ENCODE results near the gene ITGA2B. TPM values are rescaled to one million over a fixed set of nuclear protein-coding genes. Genes with fewer than 3 reads are reported as not detected.
"Not testable (repeated sequence)": the region's sequence is repeated elsewhere in the genome, so short reads cannot be mapped to it uniquely, and the experiment has no call there.

The ITGA2B gene
- total RNA-seq, 3 donors from 2014 or later (not counting 1 experiment from before 2014, with no cell fraction given): 8.8 to 32.9 (median 32.6) TPM

- no peak for TF ChIP-seq CTCF (IDR thresholded peaks at IDR 0.05)
- H3K27me3 Mint-ChIP-seq (ENCODE audit: low read depth in 2 of 2): no peaks in the 10 kb centered on the region
- no peak overlapping the region for H3K4me3 Mint-ChIP-seq
- no peaks in the 10 kb centered on the region for H3K9me3 Mint-ChIP-seq
- peaks cover 9% of the 10 kb centered on the region for H3K4me1 ChIP-seq (ENCODE audit: control insufficient read depth, insufficient read depth, low read length)
- DNase-seq (no peak), ATAC-seq (no peak)
- H3K27ac ChIP-seq (ENCODE audit: low read length): no peak overlapping the region
- no peaks in the 10 kb centered on the region for H3K36me3 ChIP-seq (ENCODE audit: control insufficient read depth, insufficient read depth, low read length)
- H3K4me1 Mint-ChIP-seq: peaks cover 5 to 6% of the 10 kb centered on the region in 2 donors
- H3K36me3 Mint-ChIP-seq: no peaks in the 10 kb centered on the region
- intact Hi-C loops (cut with micrococcal nuclease): no loop called here
- WGBS (ENCODE audit: insufficient coverage): 83% methylated on average over 2 of the region's 2 CpGs
- no peaks in the 10 kb centered on the region for H3K9me3 ChIP-seq (ENCODE audit: control insufficient read depth, insufficient read depth, low read length)
- H3K27ac Mint-ChIP-seq: no peak overlapping the region
- H3K27me3 ChIP-seq (ENCODE audit: control insufficient read depth, insufficient read depth, low read length): no peaks in the 10 kb centered on the region
- H3K4me3 ChIP-seq (ENCODE audit: low read length): no peak overlapping the region
Observed at GRCh38 chr17:44334315-44334714, 55.1 kb downstream of the ITGA2B start.

- Histone ChIP-seq H3K9me3 (ENCODE audit: control insufficient read depth, insufficient read depth, low read length) (no peaks in the 10 kb centered on the region), H3K27me3 (ENCODE audit: control insufficient read depth, insufficient read depth, low read length) (no peaks in the 10 kb centered on the region), H3K4me3 (ENCODE audit: low read length) (no peak overlapping the region), H3K27ac (ENCODE audit: low read length) (no peak overlapping the region), H3K36me3 (ENCODE audit: control insufficient read depth, insufficient read depth, low read length) (no peaks in the 10 kb centered on the region), H3K4me1 (ENCODE audit: control insufficient read depth, insufficient read depth, low read length) (peaks cover 9% of the 10 kb centered on the region)
- 72% methylated on average over 4 of the region's 5 CpGs for WGBS (ENCODE audit: insufficient coverage)
- Mint-ChIP-seq H3K4me1 (peaks cover 5 to 6% of the 10 kb centered on the region in 2 donors), H3K9me3 (no peaks in the 10 kb centered on the region), H3K27me3 (ENCODE audit: low read depth in 2 of 2) (no peaks in the 10 kb centered on the region), H3K27ac (no peak overlapping the region), H3K36me3 (no peaks in the 10 kb centered on the region), H3K4me3 (no peak overlapping the region)
- TF ChIP-seq CTCF (IDR thresholded peaks at IDR 0.05): no peak
- ATAC-seq (no peak), DNase-seq (no peak)
- intact Hi-C loops (cut with micrococcal nuclease): no loop called here
Observed at GRCh38 chr17:44333371-44333770, 56.1 kb downstream of the ITGA2B start.

GRCh38 chr17:44331249-44331760 is 58.1 kb downstream of the ITGA2B start:
- Histone ChIP-seq H3K27me3 (ENCODE audit: control insufficient read depth, insufficient read depth, low read length) (no peaks in the 10 kb centered on the region), H3K9me3 (ENCODE audit: control insufficient read depth, insufficient read depth, low read length) (no peaks in the 10 kb centered on the region), H3K36me3 (ENCODE audit: control insufficient read depth, insufficient read depth, low read length) (no peaks in the 10 kb centered on the region), H3K4me3 (ENCODE audit: low read length) (no peak overlapping the region), H3K27ac (ENCODE audit: low read length) (no peak overlapping the region), H3K4me1 (ENCODE audit: control insufficient read depth, insufficient read depth, low read length) (peaks cover 20% of the 10 kb centered on the region)
- peaks cover 6 to 10% of the 10 kb centered on the region in 2 donors for H3K4me1 Mint-ChIP-seq
- no peaks in the 10 kb centered on the region for H3K9me3 Mint-ChIP-seq
- ATAC-seq (peak; percentile 39 to 56 (median 47)), DNase-seq (peak; percentile 57 to 88)
- H3K27me3 Mint-ChIP-seq (ENCODE audit: low read depth in 2 of 2): no peaks in the 10 kb centered on the region
- WGBS (ENCODE audit: insufficient coverage): 15% methylated on average over 7 of the region's 7 CpGs
- no peak overlapping the region for H3K27ac Mint-ChIP-seq
- peak; percentile 81 for TF ChIP-seq CTCF (IDR thresholded peaks at IDR 0.05)
- H3K36me3 Mint-ChIP-seq: no peaks in the 10 kb centered on the region
- intact Hi-C loops (cut with micrococcal nuclease): loop anchor here (1.0 kb wide), 1 partner anchor 121 kb away; no protein-coding TSS in a partner anchor
- no peak overlapping the region for H3K4me3 Mint-ChIP-seq

- WGBS (ENCODE audit: insufficient coverage): 88% methylated on average over 4 of the region's 5 CpGs
- H3K9me3 Mint-ChIP-seq; DNase-seq; H3K36me3 Mint-ChIP-seq; H3K27me3 ChIP-seq (ENCODE audit: control insufficient read depth, insufficient read depth, low read length); H3K27me3 Mint-ChIP-seq (ENCODE audit: low read depth in 2 of 2); H3K27ac Mint-ChIP-seq; H3K4me3 Mint-ChIP-seq; intact Hi-C loops (cut with micrococcal nuclease); H3K9me3 ChIP-seq (ENCODE audit: control insufficient read depth, insufficient read depth, low read length); H3K27ac ChIP-seq (ENCODE audit: low read length); ATAC-seq; H3K4me3 ChIP-seq (ENCODE audit: low read length); H3K36me3 ChIP-seq (ENCODE audit: control insufficient read depth, insufficient read depth, low read length): not testable (repeated sequence)
- peaks cover 6 to 13% of the 10 kb centered on the region in 2 donors for H3K4me1 Mint-ChIP-seq
- peaks cover 30% of the 10 kb centered on the region for H3K4me1 ChIP-seq (ENCODE audit: control insufficient read depth, insufficient read depth, low read length)
Observed at GRCh38 chr17:44330263-44330662, 59.2 kb downstream of the ITGA2B start.

GRCh38 chr17:44329516-44329915 is 59.9 kb downstream of the ITGA2B start:
- H3K36me3 ChIP-seq (ENCODE audit: control insufficient read depth, insufficient read depth, low read length); ATAC-seq; H3K4me3 ChIP-seq (ENCODE audit: low read length); H3K9me3 ChIP-seq (ENCODE audit: control insufficient read depth, insufficient read depth, low read length); H3K27ac ChIP-seq (ENCODE audit: low read length); H3K27me3 Mint-ChIP-seq (ENCODE audit: low read depth in 2 of 2); H3K9me3 Mint-ChIP-seq; H3K4me3 Mint-ChIP-seq; DNase-seq; H3K36me3 Mint-ChIP-seq; H3K27me3 ChIP-seq (ENCODE audit: control insufficient read depth, insufficient read depth, low read length); H3K27ac Mint-ChIP-seq: not testable (repeated sequence)
- peaks cover 6 to 17% of the 10 kb centered on the region in 2 donors for H3K4me1 Mint-ChIP-seq
- 97% methylated on average over 5 of the region's 7 CpGs for WGBS (ENCODE audit: insufficient coverage)
- peaks cover 32% of the 10 kb centered on the region for H3K4me1 ChIP-seq (ENCODE audit: control insufficient read depth, insufficient read depth, low read length)
- intact Hi-C loops (cut with micrococcal nuclease): loop anchor here (5.0 kb wide), 1 partner anchor 207 kb away; the partner anchor contains the start of gene HDAC5

Data from natural killer cell (primary cell).